Pancreas (tissue), 10 donors: Measurements from ENCODE around the gene CDK5R2. TPM values are rescaled to one million over a fixed set of nuclear protein-coding genes. Genes with fewer than 3 reads are reported as not detected.
A peak's percentile ranks its signal among the peaks of the same experiment; 100 is the strongest.

Source experiments
- ATAC-seq, 4 donors: fragments of 200-7000 bp; cut with Tn5 transposase; one replicate each; pipeline versions ENCODE4 v1.8.0 to v1.9.1; 2020; ENCODE audit warnings: mild to moderate bottlenecking in 4 of 4, moderate library complexity in 4 of 4
- DNase-seq, 6 donors: peaks; one replicate each; pipeline ENCODE4 v3.0.0-alpha.2; 2020
- FAIRE-seq: peaks from 2 replicates; lab custom pipeline; 2012; peaks lifted over from hg19 to GRCh38; lab: Jason Lieb, UNC
- H3K27ac ChIP-seq, 4 donors: fragments of 200-600 bp; sonication (generic); 1 replicate in 3 of 4; 2 replicates in 1 of 4; pipeline versions ENCODE4 v1.5.0 to v1.8.0; 2020
- H3K27me3 ChIP-seq, 4 donors: fragments of 200-600 bp; one replicate each; pipeline ENCODE4 v1.8.0; 2021
- H3K36me3 ChIP-seq, 3 donors: fragments of 200-600 bp; sonication (generic) in 1 of 3; one replicate each; pipeline versions ENCODE4 v1.5.0 to v1.8.0; 2020 to 2021
- H3K4me1 ChIP-seq, 3 donors: fragments of 200-600 bp; one replicate each; pipeline ENCODE4 v1.8.0; 2021
- H3K4me3 ChIP-seq, 4 donors: fragments of 200-600 bp; sonication (generic) in 2 of 4; one replicate each; pipeline versions ENCODE4 v1.5.0 to v1.8.0; 2020 to 2021
- H3K9me3 ChIP-seq, 4 donors: fragments of 200-600 bp; one replicate each; pipeline ENCODE4 v1.8.0; 2021
- CTCF ChIP-seq, 4 donors: fragments of 200-600 bp; sonication (generic) in 3 of 4; IDR thresholded peaks; one replicate each; pipeline versions ENCODE4 v1.5.0 to v1.8.0; 2021; ENCODE audit warnings: antibody characterized with exemption in 4 of 4
- WGBS, 2 donors: extraction: QIAGEN DNeasy Blood & Tissue Kit; methylation state at CpG; one replicate each; pipeline ENCODE4 v1.1.7; 2013; 5-methylcytosine and 5-hydroxymethylcytosine counted together
- intact Hi-C, 3 donors: fragments of 100-400 bp; cut with DNase I; formaldehyde crosslinking; loops; one replicate each; pipeline versions ENCODE4 v1.11.1 to v1.14.2; 2022
- polyA plus RNA-seq, 2 donors: library from polyadenylated mRNA; stranded (reverse); fragments of 200-250 nt; gene quantifications; one replicate each; pipeline ENCODE4 v1.2.3, GENCODE V29; 2013
- total RNA-seq, 6 donors: library from RNA; stranded (reverse); fragmentation: NEBNext Ultra II Directional in 4 of 6; extraction: Animal tissue kit (Norgen Biotek cat#: 25700) in 4 of 6; gene quantifications; one replicate each; pipeline versions ENCODE4 v1.2.1 to v1.2.4, GENCODE V29; 2021 to 2023
- donor health status: healthy with polysubstance abuse.
- donor health status: DM: no; HTN: no; CAD: no; lungs with moderate emphysema.
- donor health status: DM: no; HTN: no; CAD: no.
- donor health status: control.
- donor health status: control.
- donor health status: Bipolar disorder and iron deficiency.
- donor health status: DM: yes; HTN: yes; CAD: no.
- donor health status: DM: no; HTN: no; CAD: no.
- donor health status: DM: no; HTN: no; CAD: no.
- donor health status: DM: yes; HTN: yes; CAD: no.

Gene CDK5R2
- total and polyA plus RNA-seq, 8 donors: 0.19 to 8.6 (median 1.1) TPM

DNA sequence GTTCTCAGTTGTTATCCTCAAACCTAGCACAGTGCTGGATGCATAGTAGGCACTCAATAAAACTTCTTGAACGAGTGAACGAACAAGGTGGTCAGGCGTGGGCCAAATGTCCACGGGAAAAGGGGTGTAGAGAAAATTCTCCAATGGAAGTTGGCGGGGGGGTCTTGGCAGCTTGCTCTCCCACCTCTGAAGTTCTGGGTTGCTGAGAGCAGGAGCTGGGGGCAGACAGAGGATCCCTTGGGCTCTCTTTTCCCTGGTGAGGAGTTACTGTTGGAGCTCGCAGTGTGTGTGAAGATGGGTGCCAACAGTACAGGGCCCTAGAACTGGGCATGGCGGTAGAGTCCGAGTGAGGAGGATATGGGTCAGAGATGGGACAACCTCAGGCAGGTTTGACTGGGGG, 36.1 kb downstream of the CDK5R2 start:
- TF ChIP-seq CTCF (IDR thresholded peaks at IDR 0.05): no peak
- Histone ChIP-seq H3K4me1 (peaks cover 10 to 30% (median 19%) of the 10 kb centered on the region in 3 donors), H3K4me3 (no peak overlapping the region), H3K36me3 (no peaks in the 10 kb centered on the region), H3K27ac (no peak overlapping the region), H3K27me3 (peaks cover 0 to 9% (median 0%) of the 10 kb centered on the region in 4 donors), H3K9me3 (no peaks in the 10 kb centered on the region)
- intact Hi-C loops: no loop called here
- ATAC-seq (no peak), DNase-seq (no peak), FAIRE-seq (no peak)
- WGBS, 2 donors: 12 to 13% methylated on average over 8 of the region's 8 CpGs

GRCh38 chr2:218995972-218996711, 36.7 kb downstream of the CDK5R2 start:
- FAIRE-seq (no peak), ATAC-seq (peak; percentile 77 to 88 (median 82)), DNase-seq (peak; percentile 94 to 99 (median 96))
- Histone ChIP-seq H3K4me1 (peaks cover 10 to 30% (median 19%) of the 10 kb centered on the region in 3 donors), H3K36me3 (no peaks in the 10 kb centered on the region), H3K27ac (peak overlapping the region; percentile 82 to 90 (median 86)), H3K9me3 (no peaks in the 10 kb centered on the region), H3K27me3 (peaks cover 0 to 9% (median 0%) of the 10 kb centered on the region in 4 donors), H3K4me3 (peak overlapping the region in 3 of 4 donors; percentile 23 to 46 (median 37))
- TF ChIP-seq CTCF (IDR thresholded peaks at IDR 0.05): peak; percentile 86 to 96 (median 90)
- intact Hi-C loops: no loop called here
- 2% methylated on average over 43 of the region's 43 CpGs for WGBS, 2 donors

DNA sequence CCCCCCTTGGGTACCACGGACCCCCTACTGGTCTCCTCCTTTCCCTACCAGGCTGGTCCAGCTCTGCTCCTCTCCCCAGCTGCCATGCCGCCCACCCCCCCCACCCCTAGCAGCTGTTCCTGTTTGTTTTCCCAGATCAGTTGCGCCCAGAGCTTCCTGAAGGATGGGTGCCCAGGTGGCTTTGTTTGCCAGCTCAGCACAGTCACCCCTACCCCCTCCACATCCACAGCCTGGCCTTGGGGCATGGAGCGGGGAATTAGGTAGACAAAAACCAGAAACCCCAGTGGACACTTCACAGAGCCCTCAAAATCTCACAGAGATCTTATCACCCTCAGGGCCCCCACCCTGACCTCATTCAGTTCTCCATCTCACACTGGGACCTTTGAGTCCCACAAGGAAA, 37.5 kb downstream of the CDK5R2 start:
- Histone ChIP-seq H3K27ac (peak overlapping the region; percentile 82 to 90 (median 86)), H3K9me3 (no peaks in the 10 kb centered on the region), H3K27me3 (peaks cover 0 to 9% (median 0%) of the 10 kb centered on the region in 4 donors), H3K4me3 (peak overlapping the region in 3 of 4 donors; percentile 23 to 46 (median 37)), H3K36me3 (no peaks in the 10 kb centered on the region), H3K4me1 (peaks cover 10 to 30% (median 19%) of the 10 kb centered on the region in 3 donors)
- FAIRE-seq: no peak
- ATAC-seq: peak; percentile 28 to 36 (median 34)
- DNase-seq: peak in 4 of 6 donors; percentile 77 to 81 (median 78)
- WGBS, 2 donors: 10 to 24% methylated on average over 4 of the region's 4 CpGs
- intact Hi-C loops: no loop called here
- TF ChIP-seq CTCF (IDR thresholded peaks at IDR 0.05): no peak

DNA sequence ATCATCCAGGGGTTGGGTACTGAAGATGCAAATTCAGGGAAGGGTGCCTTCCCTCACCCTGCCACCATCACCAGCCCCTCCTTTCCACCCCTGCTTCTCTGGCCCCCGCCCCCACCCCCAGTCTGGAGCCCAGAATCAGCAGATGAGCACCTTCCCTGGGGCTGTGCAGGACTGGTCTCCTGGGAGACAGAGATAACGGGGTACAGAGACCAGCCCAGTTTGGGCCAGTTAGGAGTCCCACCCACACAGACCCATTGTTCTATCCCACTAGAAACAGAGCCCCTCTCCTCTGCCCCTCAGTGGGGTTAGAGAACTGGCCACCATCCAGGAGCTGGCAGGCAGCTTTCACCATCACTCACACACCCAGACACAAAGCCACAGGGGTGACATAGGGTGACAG, 38.3 kb downstream of the CDK5R2 start:
- DNase-seq: peak in 1 of 6 donors; percentile 29
- H3K27ac ChIP-seq: peak overlapping the region; percentile 82 to 90 (median 86)
- peaks cover 0 to 9% (median 0%) of the 10 kb centered on the region in 4 donors for H3K27me3 ChIP-seq
- no peaks in the 10 kb centered on the region for H3K9me3 ChIP-seq
- no peak overlapping the region for H3K4me3 ChIP-seq
- no peak for ATAC-seq
- H3K36me3 ChIP-seq: no peaks in the 10 kb centered on the region
- intact Hi-C loops: no loop called here
- peaks cover 10 to 30% (median 19%) of the 10 kb centered on the region in 3 donors for H3K4me1 ChIP-seq
- no peak for TF ChIP-seq CTCF (IDR thresholded peaks at IDR 0.05)
- FAIRE-seq: no peak
- 27 to 38% methylated on average over 1 to 2 of the region's 2 CpGs for WGBS, 2 donors
